Measurements from ENCODE around the gene CD74. TPM values are rescaled to one million over a fixed set of nuclear protein-coding genes. Genes with fewer than 3 reads are reported as not detected.

Gene CD74
- total RNA-seq, 1 donor from 2014 or later: 89.1 TPM

- ATAC-seq: no peak
- no peak for DNase-seq (ENCODE audit: low spot score)
Measured at GRCh38 chr5:150368526-150368925, 44.2 kb downstream of the CD74 start.

GRCh38 chr5:150364004-150364403, 48.7 kb downstream of the CD74 start:
- ATAC-seq: no peak
- DNase-seq (ENCODE audit: low spot score): no peak

GRCh38 chr5:150363185-150363584, 49.5 kb downstream of the CD74 start:
- no peak for ATAC-seq
- DNase-seq (ENCODE audit: low spot score): no peak

GRCh38 chr5:150361301-150361700, 51.4 kb downstream of the CD74 start:
- ATAC-seq (no peak), DNase-seq (ENCODE audit: low spot score) (no peak)

GRCh38 chr5:150358261-150359095, 54.2 kb downstream of the CD74 start:
- DNase-seq (ENCODE audit: low spot score): no peak

GRCh38 chr5:150357326-150358260, 55.1 kb downstream of the CD74 start, which contains the start of gene TCOF1:
Gene TCOF1 (plus strand): TSS chr5:150357697. CDS start chr5:150357747, 50 bp downstream.
- ATAC-seq (peak; percentile 97), DNase-seq (ENCODE audit: low spot score) (peak; percentile 98)

More at GRCh38 chr5:150358261-150359095, 54.2 kb downstream of the CD74 start:
- ATAC-seq: no peak

GRCh38 chr5:150356575-150357294, 56.0 kb downstream of the CD74 start:
- DNase-seq (ENCODE audit: low spot score) (no peak), ATAC-seq (peak; percentile 1)

GRCh38 chr5:150355791-150356190, 56.9 kb downstream of the CD74 start:
- DNase-seq (ENCODE audit: low spot score) (no peak), ATAC-seq (no peak)

- ATAC-seq: no peak
- no peak for DNase-seq (ENCODE audit: low spot score)
Measured at GRCh38 chr5:150353032-150353675, 59.6 kb downstream of the CD74 start.

- ATAC-seq: no peak
- no peak for DNase-seq (ENCODE audit: low spot score)
Measured at GRCh38 chr5:150352244-150353031, 60.3 kb downstream of the CD74 start.

Other genes starting within 250 kb of the CD74 start
- gene CDX1, start 246.1 kb downstream of the CD74 start, total RNA-seq: 0.15 TPM
- not detected for gene SLC6A7, start 222.8 kb downstream of the CD74 start, total RNA-seq
- not detected for gene CAMK2A, start 123.1 kb downstream of the CD74 start, total RNA-seq
- 0.43 TPM for gene ARSI, start 110.0 kb downstream of the CD74 start, total RNA-seq
- gene TCOF1, start 55.2 kb downstream of the CD74 start, total RNA-seq: 9.9 TPM
- gene RPS14, start 36.8 kb upstream of the CD74 start, total RNA-seq: 660 TPM
- gene NDST1, start 95.2 kb upstream of the CD74 start, total RNA-seq: 63.7 TPM
- 51.7 TPM for gene SYNPO, start 227.8 kb upstream of the CD74 start, total RNA-seq
- gene MYOZ3, start 248.3 kb upstream of the CD74 start, total RNA-seq: 0.18 TPM